IMR-90 (cell line): Measurements from ENCODE around the gene XRCC4. TPM values are rescaled to one million over a fixed set of nuclear protein-coding genes. Genes with fewer than 3 reads are reported as not detected.
A peak's percentile ranks its signal among the peaks of the same experiment; 100 is the strongest.

Experiments used
- ATAC-seq: fragments of 200-7000 bp; cut with Tn5 transposase; 2 replicates; pipeline ENCODE4 v1.9.1; 2020; ENCODE audit warnings: low read depth, mild to moderate bottlenecking, moderate library complexity
- BruUV-seq: library from RNA; stranded (reverse); fragments of 400-500 nt; replicated peaks from 2 replicates; lab custom pipeline; 2021; lab: Mats Ljungman, UMichigan
- CTCF ChIA-PET: fragments of 300-600 bp; formaldehyde crosslinking; extraction: SDS; loops from one replicate; lab custom pipeline; 2021; ENCODE audit warnings: antibody characterized with exemption; lab: Yijun Ruan, JAX
- POLR2A ChIA-PET: fragments of 300-600 bp; sonication (Branson Sonifier 250); formaldehyde crosslinking; loops from one replicate; lab custom pipeline; 2022; ENCODE audit warnings: antibody characterized with exemption; ENCODE audit not compliant: unreplicated experiment; lab: Charles Lee
- DNase-seq: peaks from one replicate; pipeline ENCODE4 v3.0.0; 2013
- H2AFZ ChIP-seq: replicated peaks from 2 replicates; pipeline ENCODE3; 2013; ENCODE audit warnings: low read length, mild to moderate bottlenecking; ENCODE audit not compliant: poor library complexity
- H2AK5ac ChIP-seq: 2 replicates; pipeline ENCODE4 v1.6.1; 2013; ENCODE audit warnings: low read depth, low read length, inconsistent platforms
- H2AK9ac ChIP-seq: replicated peaks from 2 replicates; pipeline ENCODE3; 2013; ENCODE audit warnings: mild to moderate bottlenecking, low read depth, low read length, moderate library complexity; ENCODE audit not compliant: poor library complexity
- H2BK120ac ChIP-seq: 2 replicates; pipeline ENCODE4 v1.6.1; 2013; ENCODE audit warnings: low read depth, low read length, inconsistent platforms
- H2BK15ac ChIP-seq: 3 replicates; pipeline ENCODE4 v1.6.1; 2013; ENCODE audit warnings: low read depth, low read length, inconsistent platforms
- H2BK20ac ChIP-seq: 2 replicates; pipeline ENCODE4 v1.6.1; 2013; ENCODE audit warnings: low read depth, mild to moderate bottlenecking, inconsistent platforms, low read length, moderate library complexity
- H2BK5ac ChIP-seq: 2 replicates; pipeline ENCODE4 v1.6.1; 2013; ENCODE audit warnings: mild to moderate bottlenecking, low read depth, low read length, inconsistent platforms; ENCODE audit not compliant: poor library complexity, severe bottlenecking
- H3K14ac ChIP-seq: replicated peaks from 2 replicates; pipeline ENCODE4 v1.6.1; 2013; ENCODE audit warnings: low read depth, low read length, inconsistent platforms
- H3K18ac ChIP-seq: 2 replicates; pipeline ENCODE4 v1.6.1; 2013; ENCODE audit warnings: low read depth, low read length, control low read depth
- H3K23ac ChIP-seq: 2 replicates; pipeline ENCODE4 v1.6.1; 2013; ENCODE audit warnings: low read depth, low read length, inconsistent platforms
- H3K27ac ChIP-seq: 2 replicates; pipeline ENCODE4 v1.5.1; 2013; ENCODE audit warnings: mild to moderate bottlenecking, control low read depth, low read length; ENCODE audit not compliant: insufficient read depth
- H3K27me3 ChIP-seq: 2 replicates; pipeline ENCODE4 v1.6.1; 2013; ENCODE audit warnings: low read length; ENCODE audit not compliant: control insufficient read depth, insufficient read depth
- H3K36me3 ChIP-seq: 2 replicates; pipeline ENCODE4 v1.6.1; 2013; ENCODE audit warnings: low read length, mixed read lengths; ENCODE audit not compliant: control insufficient read depth, insufficient read depth
- H3K4ac ChIP-seq: 2 replicates; pipeline ENCODE4 v1.6.1; 2013; ENCODE audit warnings: low read depth, low read length, inconsistent platforms
- H3K4me1 ChIP-seq: 2 replicates; pipeline ENCODE4 v1.6.1; 2013; ENCODE audit warnings: low read length, mixed read lengths; ENCODE audit not compliant: control insufficient read depth, insufficient read depth
- H3K4me2 ChIP-seq: 2 replicates; pipeline ENCODE4 v1.6.1; 2013; ENCODE audit warnings: low read depth, mild to moderate bottlenecking, control low read depth, low read length, moderate library complexity
- H3K4me3 ChIP-seq: 2 replicates; pipeline ENCODE4 v1.5.1; 2013; ENCODE audit warnings: low read depth, mild to moderate bottlenecking, control low read depth, low read length, moderate library complexity; ENCODE audit not compliant: insufficient read depth
- H3K56ac ChIP-seq: 2 replicates; pipeline ENCODE4 v1.6.1; 2013; ENCODE audit warnings: low read length, inconsistent platforms; ENCODE audit not compliant: insufficient read depth; ENCODE audit errors: extremely low read depth
- H3K79me1 ChIP-seq, 2 experiments: 2 replicates each; pipeline ENCODE4 v1.6.1; 2013; ENCODE audit warnings: low read length in 2 of 2, inconsistent platforms in 1 of 2, low read depth in 1 of 2
- H3K9ac ChIP-seq: 2 replicates; pipeline ENCODE4 v1.6.1; 2013; ENCODE audit warnings: low read depth, low read length, control low read depth
- H3K9me1 ChIP-seq: 2 replicates; pipeline ENCODE4 v1.6.1; 2013; ENCODE audit warnings: low read length, inconsistent platforms; ENCODE audit not compliant: insufficient read depth
- H3K9me3 ChIP-seq: 2 replicates; pipeline ENCODE4 v1.6.1; 2013; ENCODE audit warnings: low read length; ENCODE audit not compliant: control insufficient read depth, insufficient read depth
- H4K20me1 ChIP-seq: 2 replicates; pipeline ENCODE4 v1.6.1; 2013; ENCODE audit warnings: low read length, inconsistent platforms; ENCODE audit not compliant: insufficient read depth
- H4K5ac ChIP-seq: 2 replicates; pipeline ENCODE4 v1.6.1; 2013; ENCODE audit warnings: mild to moderate bottlenecking, low read depth, low read length, control low read depth
- H4K8ac ChIP-seq, 2 experiments: 2 replicates each; pipeline ENCODE4 v1.6.1; 2013; ENCODE audit warnings: low read depth in 2 of 2, low read length in 2 of 2, control low read depth in 1 of 2, inconsistent platforms in 1 of 2
- H4K91ac ChIP-seq: 2 replicates; pipeline ENCODE4 v1.6.1; 2013; ENCODE audit warnings: low read depth, low read length, inconsistent platforms; ENCODE audit not compliant: insufficient read depth
- BHLHE40 ChIP-seq: fragments of 150-350 bp; IDR thresholded peaks from 2 replicates; pipeline ENCODE4 v1.6.1; 2016; ENCODE audit warnings: mild to moderate bottlenecking, low read depth, low read length
- CEBPB ChIP-seq: IDR thresholded peaks from 2 replicates; pipeline ENCODE4 v1.6.1; 2012; ENCODE audit warnings: low read depth, low read length, improper control_type of control experiment
- CTCF ChIP-seq: conservative IDR thresholded peaks from 2 replicates; pipeline ENCODE4 v1.5.1; 2012; ENCODE audit warnings: mild to moderate bottlenecking, low read depth, low read length, improper control_type of control experiment
- ELK1 ChIP-seq: fragments of 150-350 bp; IDR thresholded peaks from 2 replicates; pipeline ENCODE4 v1.6.1; 2016; ENCODE audit warnings: low read depth, mild to moderate bottlenecking, low read length, moderate library complexity, borderline replicate concordance
- FOS ChIP-seq: fragments of 150-350 bp; IDR thresholded peaks from 2 replicates; pipeline ENCODE4 v1.6.1; 2016; ENCODE audit warnings: low read depth, low read length
- MAZ ChIP-seq: IDR thresholded peaks from 2 replicates; pipeline ENCODE4 v1.6.1; 2012; ENCODE audit warnings: low read depth, mild to moderate bottlenecking, low read length, improper control_type of control experiment, moderate library complexity, borderline replicate concordance
- NFE2L2 ChIP-seq: fragments of 150-350 bp; IDR thresholded peaks from 2 replicates; pipeline ENCODE4 v1.6.1; 2016; ENCODE audit warnings: low read depth, mild to moderate bottlenecking, low read length
- POLR2A ChIP-seq: IDR thresholded peaks from 2 replicates; pipeline ENCODE4 v1.6.1; 2012; ENCODE audit warnings: mild to moderate bottlenecking, low read depth, low read length
- RCOR1 ChIP-seq: IDR thresholded peaks from 2 replicates; pipeline ENCODE4 v1.6.1; 2012; ENCODE audit warnings: mild to moderate bottlenecking, low read length, improper control_type of control experiment; ENCODE audit not compliant: insufficient replicate concordance
- SMC3 ChIP-seq: fragments of 150-350 bp; IDR thresholded peaks from 2 replicates; pipeline ENCODE4 v1.6.1; 2016; ENCODE audit warnings: low read depth, mild to moderate bottlenecking, antibody characterized with exemption, low read length, moderate library complexity
- USF2 ChIP-seq: fragments of 150-350 bp; IDR thresholded peaks from 2 replicates; pipeline ENCODE4 v1.6.1; 2017; ENCODE audit warnings: mild to moderate bottlenecking, antibody characterized with exemption, low read length, low read depth
- WGBS, 2 experiments: methylation state at CpG; one replicate each; pipeline versions ENCODE4 v1.1.5 to v1.1.7; 2013; ENCODE audit warnings: missing lambda C conversion rate in 2 of 2; ENCODE audit not compliant: insufficient read length in 1 of 2; ENCODE audit errors: extremely low coverage in 2 of 2; 5-methylcytosine and 5-hydroxymethylcytosine counted together
- dilution Hi-C: fragments of 300-500 bp; cut with HindIII; formaldehyde crosslinking; loops from one replicate; pipeline ENCODE4 v1.14.3; 2018; ENCODE audit warnings: low sequenced_read_pairs; ENCODE audit not compliant: unreplicated experiment
- in situ Hi-C: fragments of 300-500 bp; cut with MboI; formaldehyde crosslinking; loops from 3 replicates; pipeline ENCODE4 v1.14.3; 2019; ENCODE audit warnings: low sequenced_read_pairs, inconsistent platforms, mixed read lengths
- intact Hi-C: fragments of 100-400 bp; cut with micrococcal nuclease; formaldehyde crosslinking; loops from 2 replicates; pipeline ENCODE4 v1.10.0; 2022
- polyA plus RNA-seq, 3 experiments: library from polyadenylated mRNA; depleted of rRNA; stranded (reverse); fragments of >200 nt; gene quantifications; 2 replicates each; pipeline ENCODE4 v1.2.3, GENCODE V29; 2012; ENCODE audit warnings: low replicate concordance in 1 of 3
- total RNA-seq: library from RNA; depleted of rRNA; stranded (reverse); fragments of >200 nt; gene quantifications from 2 replicates; pipeline ENCODE4 v1.2.3, GENCODE V29; 2012

The XRCC4 gene
- total and polyA plus RNA-seq, 2 of the 4 experiments (the other 2 are of a cell fraction) = 3.5 to 4.7 TPM

GRCh38 chr5:83400701-83401100 is 323.4 kb downstream of the XRCC4 start:
- Histone ChIP-seq H4K91ac (no peak overlapping the region), H2AK5ac (no peak overlapping the region), H3K56ac (no peak overlapping the region), H3K4me1 (peaks cover 2% of the 10 kb centered on the region), H3K4me3 (no peak overlapping the region), H3K4me2 (no peak overlapping the region), H3K18ac (no peak overlapping the region), H3K9ac (no peak overlapping the region), H3K36me3 (no peaks in the 10 kb centered on the region), H3K27me3 (no peaks in the 10 kb centered on the region), H2AFZ (no peak overlapping the region), H2BK20ac (no peak overlapping the region), H3K79me1 (no peaks in the 10 kb centered on the region), H2BK120ac (no peak overlapping the region), H2BK5ac (no peak overlapping the region), H3K9me1 (no peaks in the 10 kb centered on the region), H3K27ac (no peak overlapping the region), H3K14ac (no peak overlapping the region), H3K9me3 (no peaks in the 10 kb centered on the region), H3K4ac (no peak overlapping the region), H2AK9ac (no peak overlapping the region), H4K8ac (no peak overlapping the region), H3K23ac (no peak overlapping the region), H4K20me1 (no peaks in the 10 kb centered on the region), H2BK15ac (no peak overlapping the region), H4K5ac (no peak overlapping the region)
- ATAC-seq (peak; percentile 32; the same call in 1 of the 2 replicates), DNase-seq (no peak)
- in situ Hi-C loops = no loop called here
- no CpG with 5 or more reads among the region's 3 CpGs for WGBS, 2 experiments
- dilution Hi-C loops = no loop called here
- TF ChIP-seq CTCF = no peak
- no peak for TF ChIP-seq USF2
- no peak for TF ChIP-seq MAZ
- no peak for TF ChIP-seq SMC3
- TF ChIP-seq RCOR1 = no peak
- TF ChIP-seq NFE2L2 = no peak
- no peak for TF ChIP-seq ELK1
- TF ChIP-seq FOS = no peak
- TF ChIP-seq BHLHE40 = no peak
- no peak for TF ChIP-seq CEBPB
- TF ChIP-seq POLR2A = no peak
- no TSS peak for BruUV-seq
- ChIA-PET CTCF (interaction anchor here (0.7 kb wide), 1 partner anchor 323 kb away, joined by 3 read pairs; the partner anchor contains the start of genes TMEM167A and XRCC4), POLR2A (no interaction called here)
- intact Hi-C loops = no loop called here
